Measurements from ENCODE around the gene TSEN15. TPM values are rescaled to one million over a fixed set of nuclear protein-coding genes. Genes with fewer than 3 reads are reported as not detected.
"Not testable (repeated sequence)": the region's sequence is repeated elsewhere in the genome, so short reads cannot be mapped to it uniquely, and the experiment has no call there.

TSEN15 gene
- total RNA-seq, 1 donor from 2014 or later = 35.1 TPM

GRCh38 chr1:184093071-184093470, 41.5 kb downstream of the TSEN15 start:
- Mint-ChIP-seq H3K27me3 (ENCODE audit: low read depth) (no peaks in the 10 kb centered on the region), H3K4me3 (ENCODE audit: low read depth) (no peak overlapping the region), H3K9me3 (no peaks in the 10 kb centered on the region), H3K4me1 (ENCODE audit: low read depth) (no peaks in the 10 kb centered on the region), H3K27ac (no peak overlapping the region), H3K36me3 (ENCODE audit: low read depth) (peaks cover 4% of the 10 kb centered on the region)
- intact Hi-C loops (cut with micrococcal nuclease) = no loop called here
- DNase-seq (ENCODE audit: low spot score) = no peak

- Mint-ChIP-seq H3K4me3 (ENCODE audit: low read depth) (no peak overlapping the region), H3K4me1 (ENCODE audit: low read depth) (no peaks in the 10 kb centered on the region), H3K27me3 (ENCODE audit: low read depth) (no peaks in the 10 kb centered on the region), H3K36me3 (ENCODE audit: low read depth) (peaks cover 4% of the 10 kb centered on the region), H3K27ac (no peak overlapping the region), H3K9me3 (no peaks in the 10 kb centered on the region)
- intact Hi-C loops (cut with micrococcal nuclease) = no loop called here
- DNase-seq (ENCODE audit: low spot score) = no peak
Observed at GRCh38 chr1:184096005-184096404, 44.5 kb downstream of the TSEN15 start.

GRCh38 chr1:184096580-184096979, 45.0 kb downstream of the TSEN15 start:
- H3K36me3 Mint-ChIP-seq (ENCODE audit: low read depth); intact Hi-C loops (cut with micrococcal nuclease); H3K27me3 Mint-ChIP-seq (ENCODE audit: low read depth); H3K4me3 Mint-ChIP-seq (ENCODE audit: low read depth); H3K4me1 Mint-ChIP-seq (ENCODE audit: low read depth); H3K9me3 Mint-ChIP-seq; H3K27ac Mint-ChIP-seq; DNase-seq (ENCODE audit: low spot score): not testable (repeated sequence)

DNA sequence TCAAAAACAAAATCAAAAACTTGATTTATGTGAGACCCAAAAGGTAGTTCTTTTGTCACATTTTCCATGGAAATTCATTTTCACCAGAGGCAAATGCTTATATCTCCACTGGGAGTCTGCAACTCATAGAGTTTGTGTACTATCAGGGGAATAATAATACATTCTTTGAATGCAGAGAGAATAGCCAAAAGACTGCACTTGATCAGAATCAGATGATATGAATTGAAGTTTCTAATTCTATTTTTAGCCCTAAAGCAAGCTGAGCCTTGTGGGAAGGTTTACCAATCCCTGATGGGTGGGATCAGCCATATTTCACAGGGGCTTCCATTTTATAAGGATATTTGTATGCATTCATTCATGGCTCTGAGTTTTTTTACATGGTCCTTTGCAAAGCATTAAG, 49.6 kb downstream of the TSEN15 start:
- no peak overlapping the region for H3K4me3 Mint-ChIP-seq (ENCODE audit: low read depth)
- H3K9me3 Mint-ChIP-seq = peaks cover 17% of the 10 kb centered on the region
- no peak overlapping the region for H3K27ac Mint-ChIP-seq
- peaks cover 3% of the 10 kb centered on the region for H3K36me3 Mint-ChIP-seq (ENCODE audit: low read depth)
- intact Hi-C loops (cut with micrococcal nuclease) = no loop called here
- H3K27me3 Mint-ChIP-seq (ENCODE audit: low read depth) = no peaks in the 10 kb centered on the region
- H3K4me1 Mint-ChIP-seq (ENCODE audit: low read depth) = no peaks in the 10 kb centered on the region
- no peak for DNase-seq (ENCODE audit: low spot score)

GRCh38 chr1:184101571-184101970, 50.0 kb downstream of the TSEN15 start:
- DNase-seq (ENCODE audit: low spot score) = no peak
- Mint-ChIP-seq H3K27ac (no peak overlapping the region), H3K4me3 (ENCODE audit: low read depth) (no peak overlapping the region), H3K4me1 (ENCODE audit: low read depth) (no peaks in the 10 kb centered on the region), H3K36me3 (ENCODE audit: low read depth) (no peaks in the 10 kb centered on the region), H3K9me3 (peaks cover 22% of the 10 kb centered on the region), H3K27me3 (ENCODE audit: low read depth) (no peaks in the 10 kb centered on the region)
- intact Hi-C loops (cut with micrococcal nuclease) = no loop called here

DNA sequence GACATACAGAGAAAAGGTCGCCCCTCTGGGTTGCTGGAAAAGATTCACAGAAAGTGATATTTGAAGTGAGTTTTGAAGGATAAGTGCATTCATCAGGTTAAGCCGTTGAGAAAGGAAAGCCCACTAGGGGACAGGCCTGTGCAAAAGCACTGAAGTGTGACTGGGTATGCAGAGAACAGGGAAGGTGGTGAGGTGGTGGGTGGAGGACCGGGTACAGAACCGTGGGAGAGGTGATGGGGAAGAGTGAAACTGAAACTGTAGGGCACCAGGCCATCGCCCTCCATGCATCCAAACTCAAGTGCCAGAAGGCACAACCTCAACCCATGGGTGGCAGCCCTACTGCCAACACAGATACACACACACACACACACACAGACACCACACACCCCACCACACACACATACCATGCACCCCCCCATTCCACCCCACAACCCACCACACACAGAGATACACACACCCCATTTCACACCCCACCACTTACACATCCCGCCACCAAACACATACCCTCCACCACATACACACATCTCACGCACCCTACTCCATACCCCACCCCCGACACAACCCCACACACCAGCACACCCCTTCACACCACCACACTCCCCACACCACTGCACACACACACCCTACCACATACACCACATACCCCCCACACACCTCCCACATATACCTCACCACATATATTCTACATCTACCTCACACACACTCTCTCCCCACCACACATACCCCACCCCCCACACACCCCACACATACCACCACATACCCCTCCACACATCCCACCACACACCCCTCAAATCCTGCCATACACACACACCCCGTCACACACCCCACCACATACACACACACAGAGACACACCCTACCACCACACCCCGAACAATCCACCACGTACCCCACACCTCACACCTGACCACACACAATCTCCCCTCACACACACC, 59.0 kb downstream of the TSEN15 start:
- Mint-ChIP-seq H3K27me3 (ENCODE audit: low read depth) (no peaks in the 10 kb centered on the region), H3K4me1 (ENCODE audit: low read depth) (peaks cover 11% of the 10 kb centered on the region), H3K27ac (no peak overlapping the region), H3K4me3 (ENCODE audit: low read depth) (no peak overlapping the region), H3K9me3 (peaks cover 23% of the 10 kb centered on the region), H3K36me3 (ENCODE audit: low read depth) (no peaks in the 10 kb centered on the region)
- intact Hi-C loops (cut with micrococcal nuclease) = no loop called here
- no peak for DNase-seq (ENCODE audit: low spot score)

GRCh38 chr1:184112176-184112948, 60.8 kb downstream of the TSEN15 start:
- no peak for DNase-seq (ENCODE audit: low spot score)
- intact Hi-C loops (cut with micrococcal nuclease) = no loop called here
- Mint-ChIP-seq H3K9me3 (peaks cover 4% of the 10 kb centered on the region), H3K4me3 (ENCODE audit: low read depth) (no peak overlapping the region), H3K27me3 (ENCODE audit: low read depth) (no peaks in the 10 kb centered on the region), H3K27ac (no peak overlapping the region), H3K4me1 (ENCODE audit: low read depth) (peaks cover 11% of the 10 kb centered on the region), H3K36me3 (ENCODE audit: low read depth) (no peaks in the 10 kb centered on the region)

- DNase-seq (ENCODE audit: low spot score) = no peak
- Mint-ChIP-seq H3K4me1 (ENCODE audit: low read depth) (peaks cover 11% of the 10 kb centered on the region), H3K27ac (no peak overlapping the region), H3K27me3 (ENCODE audit: low read depth) (no peaks in the 10 kb centered on the region), H3K4me3 (ENCODE audit: low read depth) (no peak overlapping the region), H3K36me3 (ENCODE audit: low read depth) (no peaks in the 10 kb centered on the region), H3K9me3 (no peaks in the 10 kb centered on the region)
- intact Hi-C loops (cut with micrococcal nuclease) = no loop called here
Observed at GRCh38 chr1:184113251-184113650, 61.7 kb downstream of the TSEN15 start.

DNA sequence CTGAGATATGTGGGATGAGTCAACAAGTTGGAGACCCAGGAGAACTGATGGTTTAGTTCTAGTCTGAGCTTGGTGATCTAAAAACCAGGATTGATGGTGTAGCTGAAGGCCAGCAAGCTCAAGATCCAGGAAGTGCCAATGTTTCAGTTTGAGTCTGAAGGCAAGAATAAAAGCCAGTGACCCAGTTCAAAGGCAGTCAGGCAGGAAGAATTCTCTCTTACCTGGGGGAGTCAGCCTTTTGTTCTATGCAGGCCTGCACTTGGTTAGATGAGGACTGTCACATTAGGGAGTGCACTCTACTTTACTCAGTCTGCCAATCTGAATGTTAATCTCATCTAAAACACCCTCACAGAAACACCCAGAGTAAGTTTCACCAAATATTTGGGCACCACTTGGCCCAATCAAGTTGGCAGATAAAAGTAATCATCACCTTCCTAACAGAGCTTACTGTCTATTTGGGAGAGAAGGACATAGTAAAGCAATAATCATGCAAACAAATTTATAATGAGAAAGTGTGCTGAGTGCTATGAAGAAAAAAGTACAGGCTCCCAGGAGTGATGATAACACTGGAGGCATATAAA, 63.4 kb downstream of the TSEN15 start:
- intact Hi-C loops (cut with micrococcal nuclease) = no loop called here
- DNase-seq (ENCODE audit: low spot score) = no peak
- no peak overlapping the region for H3K4me3 Mint-ChIP-seq (ENCODE audit: low read depth)
- H3K36me3 Mint-ChIP-seq (ENCODE audit: low read depth) = no peaks in the 10 kb centered on the region
- no peak overlapping the region for H3K27ac Mint-ChIP-seq
- H3K4me1 Mint-ChIP-seq (ENCODE audit: low read depth) = peaks cover 10% of the 10 kb centered on the region
- H3K27me3 Mint-ChIP-seq (ENCODE audit: low read depth) = no peaks in the 10 kb centered on the region
- H3K9me3 Mint-ChIP-seq = no peaks in the 10 kb centered on the region

- no peak overlapping the region for H3K4me3 Mint-ChIP-seq (ENCODE audit: low read depth)
- H3K36me3 Mint-ChIP-seq (ENCODE audit: low read depth) = no peaks in the 10 kb centered on the region
- no peaks in the 10 kb centered on the region for H3K9me3 Mint-ChIP-seq
- H3K27me3 Mint-ChIP-seq (ENCODE audit: low read depth) = no peaks in the 10 kb centered on the region
- H3K4me1 Mint-ChIP-seq (ENCODE audit: low read depth) = peaks cover 3% of the 10 kb centered on the region
- no peak overlapping the region for H3K27ac Mint-ChIP-seq
- intact Hi-C loops (cut with micrococcal nuclease) = no loop called here
- no peak for DNase-seq (ENCODE audit: low spot score)
Observed at GRCh38 chr1:184116287-184116686, 64.8 kb downstream of the TSEN15 start.

DNA sequence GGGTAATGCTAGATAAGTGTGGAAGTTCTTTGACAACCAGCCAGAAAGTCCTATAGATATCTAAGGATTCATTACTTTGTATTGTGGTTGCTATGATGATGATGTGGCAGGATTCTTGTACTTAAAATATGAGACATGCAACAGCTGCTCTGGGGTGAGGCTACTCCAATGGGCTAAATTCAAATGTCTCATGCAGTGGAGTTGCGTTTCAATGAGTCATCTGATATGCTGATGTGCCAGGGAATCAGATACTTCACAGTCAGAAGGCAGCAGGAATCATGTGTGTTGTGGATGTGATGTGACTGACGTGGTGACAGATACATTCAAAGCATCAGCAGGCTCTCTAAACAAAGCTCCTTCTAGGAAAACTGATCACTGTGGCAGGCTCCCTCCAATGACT, 66.5 kb downstream of the TSEN15 start:
- no peak overlapping the region for H3K27ac Mint-ChIP-seq

More for the DNA sequence above, 66.5 kb downstream of the TSEN15 start:
- intact Hi-C loops (cut with micrococcal nuclease) = no loop called here
- H3K4me1 Mint-ChIP-seq (ENCODE audit: low read depth) = peaks cover 3% of the 10 kb centered on the region
- no peaks in the 10 kb centered on the region for H3K36me3 Mint-ChIP-seq (ENCODE audit: low read depth)
- no peaks in the 10 kb centered on the region for H3K9me3 Mint-ChIP-seq
- no peak for DNase-seq (ENCODE audit: low spot score)
- H3K4me3 Mint-ChIP-seq (ENCODE audit: low read depth) = no peak overlapping the region
- no peaks in the 10 kb centered on the region for H3K27me3 Mint-ChIP-seq (ENCODE audit: low read depth)
